Myometrial cell (primary cell): ENCODE data around the gene TDP1. TPM values are rescaled to one million over a fixed set of nuclear protein-coding genes. Genes with fewer than 3 reads are reported as not detected.

ENCODE experiments used
- total RNA-seq: library from RNA; depleted of rRNA; stranded (reverse); fragments of >200 nt; gene quantifications from 2 replicates; pipeline ENCODE4 v1.2.3, GENCODE V29; 2015

The TDP1 gene
- total RNA-seq, result 27.3 and 35.2 TPM in 2 replicates

GRCh38 chr14:89955745-89956660 is at the start of gene TDP1:
TSS of gene TDP1 (plus strand) at chr14:89955927. CDS start at chr14:89963115, 7,188 bp downstream.

DNA sequence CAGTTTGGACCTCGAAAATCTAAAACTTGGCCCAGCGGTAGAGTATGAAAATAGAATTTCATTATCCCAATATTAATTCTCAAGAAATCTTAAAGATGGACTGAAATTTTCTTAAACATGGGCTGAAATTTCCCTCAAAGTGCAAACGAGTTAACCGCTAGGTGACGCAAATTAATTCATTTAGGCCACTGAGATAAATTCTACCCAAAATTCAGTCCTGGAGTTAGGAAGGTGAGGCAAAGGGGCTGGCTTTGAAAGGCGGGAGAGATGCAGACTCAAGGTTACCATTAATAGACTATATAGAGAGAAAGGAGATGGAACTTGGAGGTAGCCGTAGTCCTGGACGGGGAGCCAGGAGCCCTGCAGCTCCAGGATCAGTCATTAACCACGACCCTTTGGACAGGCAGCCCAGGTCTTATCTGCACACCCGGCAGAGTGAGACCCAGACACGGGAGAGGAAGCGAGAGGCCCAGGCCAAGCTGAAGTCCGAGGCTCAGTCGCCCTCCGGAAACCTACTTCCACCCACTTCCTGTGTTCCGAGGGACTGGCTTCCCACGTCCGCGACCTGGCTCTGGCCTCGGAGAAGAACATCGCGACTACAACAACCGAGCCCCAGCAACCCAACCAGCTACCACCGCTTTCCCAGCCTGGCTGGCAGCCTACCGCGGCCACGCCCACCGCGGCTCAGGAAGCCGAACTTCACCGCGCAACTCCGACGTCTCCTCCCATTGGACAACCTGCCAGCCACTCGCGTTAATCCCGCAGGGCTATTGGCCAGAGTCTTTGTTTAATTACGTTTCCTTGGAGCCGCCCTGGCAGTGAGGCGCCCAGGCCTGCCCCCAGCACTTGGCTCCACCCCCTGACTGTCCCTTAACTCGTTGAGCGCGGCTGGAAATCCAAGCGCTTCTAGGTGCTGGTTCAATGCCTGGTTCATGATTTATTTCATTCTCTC is 1.4 kb upstream of the TDP1 start, which contains the start of gene EFCAB11:
Gene EFCAB11 (minus strand): TSS at position 661 of the 952 bp plus-strand sequence. CDS start 70 bp downstream, at position 591.

GRCh38 chr14:90061685-90062126 is 106.0 kb downstream of the TDP1 start, which contains the start of gene KCNK13:
TSS of gene KCNK13 (plus strand) at chr14:90061994. CDS start at chr14:90062206, 212 bp downstream.

Other genes with a start within 250 kb of the TDP1 start
- 2.3 and 14.4 TPM in 2 replicates for gene EFCAB11, start 1.2 kb upstream of the TDP1 start, total RNA-seq
- gene KCNK13, start 106.1 kb downstream of the TDP1 start, total RNA-seq, result not detected in 2 replicates